Right lobe of liver (tissue), 6 donors: Measurements from ENCODE around the gene SBK2. TPM values are rescaled to one million over a fixed set of nuclear protein-coding genes. Genes with fewer than 3 reads are reported as not detected.
A peak's percentile ranks its signal among the peaks of the same experiment; 100 is the strongest.
"Not testable (repeated sequence)": the region's sequence is repeated elsewhere in the genome, so short reads cannot be mapped to it uniquely, and the experiment has no call there.

ENCODE experiments used
- ATAC-seq, 4 donors: fragments of 200-7000 bp; cut with Tn5 transposase; one replicate each; pipeline ENCODE4 v1.9.1; 2020; ENCODE audit warnings: mild to moderate bottlenecking in 4 of 4, moderate library complexity in 4 of 4
- DNase-seq, 3 donors: peaks; one replicate each; pipeline ENCODE4 v3.0.0-alpha.2; 2020
- H3K27ac ChIP-seq, 3 donors: fragments of 200-600 bp; one replicate each; pipeline ENCODE4 v1.8.0; 2022
- H3K27me3 ChIP-seq, 2 donors: fragments of 200-600 bp; one replicate each; pipeline ENCODE4 v1.8.0; 2022
- H3K36me3 ChIP-seq, 4 donors: fragments of 200-600 bp; sonication (generic) in 1 of 4; one replicate each; pipeline versions ENCODE4 v1.5.1 to v1.8.0; 2017 to 2022; ENCODE audit warnings: control low read depth in 1 of 4
- H3K4me1 ChIP-seq, 4 donors: fragments of 200-600 bp; sonication (generic) in 1 of 4; one replicate each; pipeline versions ENCODE4 v1.5.1 to v1.8.0; 2017 to 2022; ENCODE audit warnings: control low read depth in 1 of 4
- H3K4me3 ChIP-seq, 3 donors: fragments of 200-600 bp; one replicate each; pipeline ENCODE4 v1.8.0; 2022
- H3K9me3 ChIP-seq, 4 donors: fragments of 200-600 bp; sonication (generic) in 1 of 4; one replicate each; pipeline versions ENCODE4 v1.5.1 to v1.8.0; 2017 to 2022; ENCODE audit warnings: control low read depth in 1 of 4
- POLR2A ChIP-seq: fragments of 450-650 bp; IDR thresholded peaks from one replicate; pipeline ENCODE4 v1.6.1; 2017; ENCODE audit warnings: antibody characterized with exemption, mild to moderate bottlenecking
- WGBS: methylation state at CpG from one replicate; pipeline ENCODE4 v1.1.6; 2018; ENCODE audit warnings: low coverage, low lambda C conversion rate; ENCODE audit not compliant: insufficient coverage; ENCODE audit errors: missing lambda C conversion rate; 5-methylcytosine and 5-hydroxymethylcytosine counted together
- intact Hi-C, 2 donors: fragments of 100-400 bp; cut with DNase I; formaldehyde crosslinking; loops; one replicate each; pipeline versions ENCODE4 v1.11.2 to v1.14.1; 2022
- total RNA-seq, 6 experiments: library from RNA; depleted of rRNA in 2 of 6; stranded (reverse); fragments of >200 nt in 2 of 6; fragmentation: NEBNext Ultra II Directional in 3 of 6; extraction: Animal tissue kit (Norgen Biotek cat#: 25700) in 3 of 6; gene quantifications; one replicate each; pipeline versions ENCODE4 v1.1.0 to v1.2.4, GENCODE V29; 2016 to 2023
- TF ChIP-seq, protein P1 (sequence below), 4 donors: fragments of 200-600 bp in 3 of 4; fragments of 450-650 bp in 1 of 4; IDR thresholded peaks; one replicate each; pipeline versions ENCODE4 v1.5.1 to v1.8.0; 2016 to 2022; ENCODE audit warnings: antibody characterized with exemption in 4 of 4, mild to moderate bottlenecking in 2 of 4
- donor health status: DM: no; HTN: yes; CAD: no.
- donor health status: DM: no; HTN: no; CAD: no.
- donor health status: DM: no; HTN: no; CAD: no.
- donor health status: DM: no; HTN: yes; CAD: no.
- donor health status: DM: no; HTN: yes; CAD: no.

Gene SBK2
- total RNA-seq, 6 experiments from 2014 or later: not detected

DNA sequence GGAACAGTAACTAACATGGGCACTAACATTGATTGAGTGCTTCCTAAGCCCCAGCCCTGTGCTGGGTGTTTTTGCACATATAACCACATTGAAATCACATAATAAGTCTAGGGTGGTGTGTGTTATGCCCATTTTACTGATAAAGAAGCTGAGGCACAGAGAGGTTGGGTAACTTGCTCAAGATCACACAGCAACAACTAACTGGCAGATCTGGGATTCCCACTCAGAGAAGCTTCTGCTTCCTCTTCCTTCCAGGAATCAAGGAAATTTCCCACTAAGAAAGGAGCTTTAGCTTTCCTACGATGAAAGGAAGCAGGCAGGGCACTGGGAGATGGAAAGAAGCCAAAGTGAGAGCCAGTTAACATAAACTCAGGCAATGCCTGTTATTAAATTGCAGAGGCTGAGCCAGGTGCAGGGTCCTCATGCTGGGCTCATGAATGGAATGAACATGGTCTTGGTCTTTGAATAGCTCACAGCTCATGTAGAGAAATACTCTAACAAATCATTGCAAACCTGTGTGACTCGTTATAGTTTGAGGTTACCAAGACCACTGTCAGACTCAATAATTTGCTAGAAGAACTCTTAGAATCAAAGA lies 38.6 kb downstream of the SBK2 start:
- Histone ChIP-seq H3K4me3 (no peak overlapping the region), H3K36me3 (no peaks in the 10 kb centered on the region), H3K27ac (no peak overlapping the region), H3K27me3 (no peaks in the 10 kb centered on the region), H3K9me3 (no peaks in the 10 kb centered on the region), H3K4me1 (no peaks in the 10 kb centered on the region)
- 14% methylated on average over 2 of the region's 2 CpGs for WGBS
- DNase-seq: no peak
- ATAC-seq: no peak
- intact Hi-C loops: loop anchor here in 1 of 2 donors (10.0 kb wide), 1 partner anchor 354 kb away; the partner anchor contains the start of gene TNNT1
- TF ChIP-seq, protein P1, sequence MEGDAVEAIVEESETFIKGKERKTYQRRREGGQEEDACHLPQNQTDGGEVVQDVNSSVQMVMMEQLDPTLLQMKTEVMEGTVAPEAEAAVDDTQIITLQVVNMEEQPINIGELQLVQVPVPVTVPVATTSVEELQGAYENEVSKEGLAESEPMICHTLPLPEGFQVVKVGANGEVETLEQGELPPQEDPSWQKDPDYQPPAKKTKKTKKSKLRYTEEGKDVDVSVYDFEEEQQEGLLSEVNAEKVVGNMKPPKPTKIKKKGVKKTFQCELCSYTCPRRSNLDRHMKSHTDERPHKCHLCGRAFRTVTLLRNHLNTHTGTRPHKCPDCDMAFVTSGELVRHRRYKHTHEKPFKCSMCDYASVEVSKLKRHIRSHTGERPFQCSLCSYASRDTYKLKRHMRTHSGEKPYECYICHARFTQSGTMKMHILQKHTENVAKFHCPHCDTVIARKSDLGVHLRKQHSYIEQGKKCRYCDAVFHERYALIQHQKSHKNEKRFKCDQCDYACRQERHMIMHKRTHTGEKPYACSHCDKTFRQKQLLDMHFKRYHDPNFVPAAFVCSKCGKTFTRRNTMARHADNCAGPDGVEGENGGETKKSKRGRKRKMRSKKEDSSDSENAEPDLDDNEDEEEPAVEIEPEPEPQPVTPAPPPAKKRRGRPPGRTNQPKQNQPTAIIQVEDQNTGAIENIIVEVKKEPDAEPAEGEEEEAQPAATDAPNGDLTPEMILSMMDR (IDR thresholded peaks at IDR 0.05): no peak
- no peak for TF ChIP-seq POLR2A

- Histone ChIP-seq H3K9me3 (no peaks in the 10 kb centered on the region), H3K4me3 (no peak overlapping the region), H3K36me3 (no peaks in the 10 kb centered on the region), H3K4me1 (no peaks in the 10 kb centered on the region), H3K27ac (no peak overlapping the region), H3K27me3 (no peaks in the 10 kb centered on the region)
- 30% methylated on average over 2 of the region's 13 CpGs for WGBS
- no peak for TF ChIP-seq POLR2A
- TF ChIP-seq, protein P1 (IDR thresholded peaks at IDR 0.05): no peak
- ATAC-seq (no peak), DNase-seq (no peak)
- intact Hi-C loops: loop anchor here in 1 of 2 donors (10.0 kb wide), 1 partner anchor 353 kb away; the partner anchor contains the start of gene TNNT1
These were observed 39.2 kb downstream of the SBK2 start for GRCh38 chr19:55497763-55498162.

DNA sequence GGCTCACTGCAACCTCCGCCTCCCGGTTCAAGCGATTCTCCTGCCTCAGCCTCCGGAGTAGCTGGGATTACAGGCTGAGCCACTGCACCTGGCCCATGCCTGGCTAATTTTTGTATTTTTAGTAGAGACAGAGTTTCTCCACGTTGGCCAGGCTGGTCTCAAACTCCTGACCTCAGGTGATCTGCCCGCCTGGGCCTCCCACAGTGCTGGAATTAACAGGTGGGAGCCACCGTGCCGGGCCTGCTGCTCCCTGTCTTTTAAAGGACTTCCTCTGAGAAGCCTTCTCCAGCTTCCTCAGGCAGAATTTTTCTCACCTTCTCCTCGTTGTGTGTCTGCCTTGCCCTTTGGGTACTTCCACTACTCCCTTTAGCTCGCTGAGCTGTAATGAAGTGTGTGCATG lies 40.1 kb downstream of the SBK2 start:
- not testable (repeated sequence) for H3K36me3 ChIP-seq, H3K27ac ChIP-seq, H3K4me3 ChIP-seq, H3K9me3 ChIP-seq, H3K4me1 ChIP-seq, H3K27me3 ChIP-seq, ATAC-seq, DNase-seq
- intact Hi-C loops: loop anchor here in 1 of 2 donors (10.0 kb wide), 1 partner anchor 352 kb away; the partner anchor contains the start of gene TNNT1
- 69% methylated on average over 6 of the region's 10 CpGs for WGBS

DNA sequence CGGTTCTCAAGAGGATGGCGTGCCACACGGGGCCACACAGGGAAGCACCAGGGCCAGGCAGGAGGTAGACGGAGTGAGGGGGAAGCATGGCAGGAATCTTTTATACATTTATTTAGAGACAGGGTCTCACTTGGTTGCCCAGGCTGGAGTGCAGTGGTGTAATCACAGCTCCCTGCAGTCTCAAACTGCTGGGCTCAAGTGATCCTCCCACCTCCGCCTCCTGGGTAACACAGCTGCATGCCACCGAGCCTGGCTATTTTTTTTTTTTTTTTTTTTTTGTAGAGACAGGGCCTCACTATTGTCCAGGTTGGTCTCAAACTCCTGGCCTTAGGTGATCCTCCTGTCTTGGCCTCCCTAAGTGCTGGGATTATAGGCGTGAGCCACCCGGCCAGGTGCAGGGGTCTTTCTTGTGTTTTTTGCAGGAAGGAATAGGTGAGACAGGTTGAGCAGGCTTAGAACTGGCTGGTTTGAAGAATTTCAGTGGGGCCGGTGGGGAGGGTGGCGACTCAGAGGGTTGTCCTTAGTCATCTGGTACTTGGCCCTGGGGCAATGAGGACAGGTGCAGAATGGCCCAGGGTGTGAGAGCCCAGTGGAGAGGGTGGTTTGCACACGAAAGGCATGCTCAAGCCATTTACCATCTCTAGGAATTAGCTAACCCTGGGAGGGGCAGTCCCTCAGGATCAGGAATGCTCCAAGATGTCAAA lies 41.1 kb downstream of the SBK2 start:
- Histone ChIP-seq H3K4me3 (no peak overlapping the region), H3K36me3 (no peaks in the 10 kb centered on the region), H3K27ac (no peak overlapping the region), H3K4me1 (no peaks in the 10 kb centered on the region), H3K27me3 (no peaks in the 10 kb centered on the region), H3K9me3 (no peaks in the 10 kb centered on the region)
- ATAC-seq: no peak
- WGBS: 75% methylated on average over 9 of the region's 11 CpGs
- no peak for TF ChIP-seq POLR2A
- TF ChIP-seq, protein P1 (IDR thresholded peaks at IDR 0.05): no peak
- DNase-seq: no peak
- intact Hi-C loops: loop anchor here in 1 of 2 donors (10.0 kb wide), 1 partner anchor 351 kb away; the partner anchor contains the start of gene TNNT1

DNA sequence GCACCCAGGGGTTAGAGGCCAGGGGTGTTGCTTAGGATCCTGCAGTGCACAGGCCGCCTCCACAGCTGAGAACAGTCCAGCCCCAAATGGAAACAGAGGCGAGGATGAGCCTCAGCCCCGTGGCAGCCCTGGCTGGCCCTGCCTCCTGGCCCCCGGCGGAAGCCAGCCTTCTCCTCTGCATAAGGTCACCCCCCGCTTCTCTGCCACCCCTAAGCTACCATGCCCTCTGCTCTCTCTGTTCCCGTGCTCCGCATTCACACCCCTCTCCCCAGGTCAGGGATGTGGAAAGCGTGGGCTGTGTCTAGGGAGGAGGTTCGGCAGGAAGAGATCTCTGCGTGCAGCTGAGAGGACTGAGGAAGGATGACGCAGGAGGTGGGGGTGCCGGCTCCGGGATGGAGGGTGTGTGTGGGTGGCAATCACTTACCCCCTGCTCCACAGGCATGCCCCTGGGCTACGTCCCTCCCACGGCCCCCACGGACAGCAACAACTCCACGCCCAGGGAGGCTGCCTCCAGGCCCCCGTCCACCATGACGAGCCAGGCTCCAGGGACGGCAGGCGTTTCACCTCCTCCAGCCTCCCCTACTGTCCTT lies 42.7 kb downstream of the SBK2 start:
- H3K27me3 ChIP-seq: no peaks in the 10 kb centered on the region
- ATAC-seq (peak; percentile 17 to 69 (median 32)), DNase-seq (no peak)
- TF ChIP-seq POLR2A: no peak
- TF ChIP-seq, protein P1 (IDR thresholded peaks at IDR 0.05): no peak
- no peaks in the 10 kb centered on the region for H3K36me3 ChIP-seq
- intact Hi-C loops: loop anchor here in 1 of 2 donors (10.0 kb wide), 1 partner anchor 349 kb away; the partner anchor contains the start of gene TNNT1
- H3K4me3 ChIP-seq: peak overlapping the region; percentile 12 to 19 (median 16)
- peak overlapping the region in 1 of 3 donors; percentile 43 for H3K27ac ChIP-seq
- no peaks in the 10 kb centered on the region for H3K9me3 ChIP-seq
- H3K4me1 ChIP-seq: no peaks in the 10 kb centered on the region
- WGBS: 17% methylated on average over 5 of the region's 22 CpGs
